CD14-positive monocyte (primary cell): ENCODE measurements around the gene PRRX2. TPM values are rescaled to one million over a fixed set of nuclear protein-coding genes. Genes with fewer than 3 reads are reported as not detected.

Experiments
- DNase-seq, 3 donors: peaks; one replicate each; pipeline ENCODE4 v3.0.0-alpha.2; 2011 to 2022
- H2AFZ ChIP-seq: 2 replicates; pipeline ENCODE4 v1.6.0; 2012; ENCODE audit warnings: mild to moderate bottlenecking, low read depth, low read length, inconsistent platforms; ENCODE audit not compliant: insufficient read depth, poor library complexity, severe bottlenecking
- H3K27ac ChIP-seq, 2 donors: 1 replicate in 1 of 2; 2 replicates in 1 of 2; pipeline ENCODE4 v1.5.1; 2012 to 2013; ENCODE audit warnings: low read length in 2 of 2, control low read depth in 1 of 2, inconsistent platforms in 1 of 2, low read depth in 1 of 2, mild to moderate bottlenecking in 1 of 2
- H3K27me3 ChIP-seq, 2 donors: one replicate each; pipeline versions ENCODE4 v1.6.0 to v1.6.1; 2011 to 2013; ENCODE audit warnings: low read length in 2 of 2; ENCODE audit not compliant: control insufficient read depth in 2 of 2, insufficient read depth in 2 of 2
- H3K36me3 ChIP-seq, 2 donors: replicated peaks in 1 of 2; 1 replicate in 1 of 2; 2 replicates in 1 of 2; pipeline versions ENCODE4 v1.5.1 to v1.6.1; 2012 to 2013; ENCODE audit warnings: low read length in 2 of 2, control low read depth in 1 of 2, inconsistent platforms in 1 of 2, mild to moderate bottlenecking in 1 of 2; ENCODE audit not compliant: insufficient read depth in 2 of 2, control insufficient read depth in 1 of 2
- H3K4me1 ChIP-seq, 2 donors: 1 replicate in 1 of 2; 2 replicates in 1 of 2; pipeline versions ENCODE4 v1.5.1 to v1.6.1; 2012 to 2013; ENCODE audit warnings: low read length in 2 of 2, control low read depth in 1 of 2, inconsistent platforms in 1 of 2, mild to moderate bottlenecking in 1 of 2, moderate library complexity in 1 of 2; ENCODE audit not compliant: insufficient read depth in 2 of 2, control insufficient read depth in 1 of 2
- H3K4me2 ChIP-seq: replicated peaks from 2 replicates; pipeline ENCODE3; 2012; ENCODE audit warnings: low read length, moderate library complexity, mild to moderate bottlenecking; ENCODE audit not compliant: poor library complexity, severe bottlenecking; ENCODE audit errors: extremely low read depth
- H3K4me3 ChIP-seq, 3 experiments: fragments of 200-600 bp in 1 of 3; sonication (generic) in 1 of 3; replicated peaks in 1 of 3; 1 replicate in 2 of 3; 2 replicates in 1 of 3; pipeline ENCODE4 v1.5.1; 2011 to 2013; ENCODE audit warnings: low read length in 3 of 3, mild to moderate bottlenecking in 3 of 3, control low read depth in 2 of 3, low read depth in 2 of 3, inconsistent platforms in 1 of 3, moderate library complexity in 1 of 3
- H3K79me2 ChIP-seq: 2 replicates; pipeline ENCODE4 v1.6.0; 2012; ENCODE audit warnings: mild to moderate bottlenecking, control low read depth, inconsistent platforms, low read length, moderate library complexity; ENCODE audit not compliant: insufficient read depth
- H3K9ac ChIP-seq: 2 replicates; pipeline ENCODE4 v1.6.0; 2017; ENCODE audit warnings: low read length, mild to moderate bottlenecking; ENCODE audit not compliant: insufficient read depth, poor library complexity, severe bottlenecking
- H3K9me3 ChIP-seq, 2 donors: replicated peaks in 1 of 2; 1 replicate in 1 of 2; 2 replicates in 1 of 2; pipeline versions ENCODE4 v1.5.1 to v1.6.1; 2012 to 2013; ENCODE audit warnings: low read length in 2 of 2, control low read depth in 1 of 2; ENCODE audit not compliant: control insufficient read depth in 1 of 2, insufficient read depth in 1 of 2
- H4K20me1 ChIP-seq: 2 replicates; pipeline ENCODE4 v1.6.0; 2012; ENCODE audit warnings: mild to moderate bottlenecking, low read length, control low read depth, moderate library complexity; ENCODE audit not compliant: insufficient read depth
- H3K27ac Mint-ChIP-seq, 7 donors: one replicate each; pipeline ENCODE4 v1.8.0; 2020; ENCODE audit warnings: mild to moderate bottlenecking in 7 of 7, mixed read lengths in 7 of 7, moderate library complexity in 6 of 7, inconsistent platforms in 2 of 7
- H3K27me3 Mint-ChIP-seq, 3 donors: one replicate each; pipeline ENCODE4 v1.8.0; 2021 to 2022; ENCODE audit warnings: low read depth in 3 of 3, mild to moderate bottlenecking in 3 of 3, mixed read lengths in 3 of 3, moderate library complexity in 3 of 3, inconsistent platforms in 1 of 3
- H3K36me3 Mint-ChIP-seq, 2 donors: one replicate each; pipeline ENCODE4 v1.8.0; 2020; ENCODE audit warnings: mixed read lengths in 2 of 2, inconsistent platforms in 1 of 2, mild to moderate bottlenecking in 1 of 2
- H3K4me1 Mint-ChIP-seq: one replicate; pipeline ENCODE4 v1.8.0; 2020; ENCODE audit warnings: mild to moderate bottlenecking, mixed read lengths
- H3K4me3 Mint-ChIP-seq, 2 donors: one replicate each; pipeline ENCODE4 v1.8.0; 2020; ENCODE audit warnings: mild to moderate bottlenecking in 2 of 2, mixed read lengths in 2 of 2, moderate library complexity in 1 of 2
- H3K9me3 Mint-ChIP-seq, 7 donors: one replicate each; pipeline ENCODE4 v1.8.0; 2020 to 2022; ENCODE audit warnings: mixed read lengths in 7 of 7, mild to moderate bottlenecking in 6 of 7, moderate library complexity in 6 of 7, inconsistent platforms in 2 of 7
- CTCF ChIP-seq: fragments of 200-600 bp; IDR thresholded peaks from one replicate; pipeline ENCODE4 v1.8.0; 2022; ENCODE audit warnings: antibody characterized with exemption, mild to moderate bottlenecking
- WGBS: methylation state at CpG from one replicate; pipeline ENCODE4 v1.1.5; 2013; ENCODE audit warnings: missing lambda C conversion rate; ENCODE audit not compliant: insufficient coverage; 5-methylcytosine and 5-hydroxymethylcytosine counted together
- intact Hi-C, 2 donors: fragments of 100-400 bp; cut with micrococcal nuclease; formaldehyde crosslinking; loops; one replicate each; pipeline versions ENCODE4 v1.15.0 to v1.15.1; 2023
- polyA plus RNA-seq, 3 donors: library from polyadenylated mRNA; depleted of rRNA in 1 of 3; unstranded in 2 of 3; stranded (reverse) in 1 of 3; fragments of 300-500 nt in 2 of 3; fragments of >200 nt in 1 of 3; fragmentation: Illumina TruSeq in 2 of 3; gene quantifications; 1 replicate in 2 of 3; 2 replicates in 1 of 3; pipeline ENCODE4 v1.2.3, GENCODE V29; 2012 to 2021

The PRRX2 gene
- polyA plus RNA-seq, 3 donors: not detected

GRCh38 chr9:129648764-129649115 lies 16.7 kb upstream of the PRRX2 start:
- H3K4me3 ChIP-seq: no peak overlapping the region
- no peak for DNase-seq
- no peak overlapping the region for H2AFZ ChIP-seq
- no peak overlapping the region for H3K4me3 Mint-ChIP-seq
- TF ChIP-seq CTCF: no peak
- H3K27me3 Mint-ChIP-seq: peaks cover 2 to 16% (median 13%) of the 10 kb centered on the region in 3 donors
- 93% methylated on average over 6 of the region's 10 CpGs for WGBS
- H3K27ac ChIP-seq: no peak overlapping the region
- H3K4me1 ChIP-seq: no peaks in the 10 kb centered on the region
- intact Hi-C loops: no loop called here
- H3K4me2 ChIP-seq: no peak overlapping the region
- no peak overlapping the region for H3K27ac Mint-ChIP-seq
- H3K27me3 ChIP-seq: no peaks in the 10 kb centered on the region
- no peak overlapping the region for H3K9ac ChIP-seq
- H3K9me3 Mint-ChIP-seq: peaks cover 0 to 5% (median 4%) of the 10 kb centered on the region in 7 donors
- H3K4me1 Mint-ChIP-seq: no peaks in the 10 kb centered on the region
- no peaks in the 10 kb centered on the region for H3K79me2 ChIP-seq
- H3K36me3 Mint-ChIP-seq: no peaks in the 10 kb centered on the region
- H4K20me1 ChIP-seq: no peaks in the 10 kb centered on the region
- no peaks in the 10 kb centered on the region for H3K9me3 ChIP-seq
- no peaks in the 10 kb centered on the region for H3K36me3 ChIP-seq

- Histone ChIP-seq H3K4me3 (no peak overlapping the region), H3K9me3 (no peaks in the 10 kb centered on the region), H3K27ac (no peak overlapping the region), H3K36me3 (no peaks in the 10 kb centered on the region), H4K20me1 (no peaks in the 10 kb centered on the region), H3K79me2 (no peaks in the 10 kb centered on the region), H3K9ac (no peak overlapping the region), H2AFZ (no peak overlapping the region), H3K4me2 (no peak overlapping the region), H3K4me1 (no peaks in the 10 kb centered on the region), H3K27me3 (peaks cover 0 to 4% of the 10 kb centered on the region in 2 donors)
- Mint-ChIP-seq H3K9me3 (peaks cover 0 to 5% (median 4%) of the 10 kb centered on the region in 7 donors), H3K27ac (no peak overlapping the region), H3K27me3 (peaks cover 2 to 22% (median 11%) of the 10 kb centered on the region in 3 donors), H3K36me3 (no peaks in the 10 kb centered on the region), H3K4me1 (no peaks in the 10 kb centered on the region), H3K4me3 (no peak overlapping the region)
- intact Hi-C loops: loop anchor here in 1 of 2 donors (5.0 kb wide), 1 partner anchor 77 kb away; no protein-coding TSS in a partner anchor
- WGBS: 98% methylated on average over 6 of the region's 20 CpGs
- DNase-seq: no peak
- no peak for TF ChIP-seq CTCF
These were observed 15.4 kb upstream of the PRRX2 start for GRCh38 chr9:129649726-129650679.
